KBM-7 (cell line): Measurements from ENCODE around the gene GAPDHS.

Source experiments
- DNase-seq: peaks from one replicate; pipeline ENCODE4 v3.0.0-alpha.2; 2015
- in situ Hi-C: fragments of 300-500 bp; cut with MboI; formaldehyde crosslinking; loops from 2 replicates; pipeline ENCODE4 v1.14.3; 2020; ENCODE audit warnings: low sequenced_read_pairs, low pct_unique_long_range_greater_than_20kb, mixed read lengths

GAPDHS gene

GRCh38 chr19:35565016-35565856 lies 32.0 kb downstream of the GAPDHS start:
- in situ Hi-C loops: no loop called here
- DNase-seq: no peak

GRCh38 chr19:35566738-35567137 lies 33.5 kb downstream of the GAPDHS start:
- no peak for DNase-seq
- in situ Hi-C loops: no loop called here

DNA sequence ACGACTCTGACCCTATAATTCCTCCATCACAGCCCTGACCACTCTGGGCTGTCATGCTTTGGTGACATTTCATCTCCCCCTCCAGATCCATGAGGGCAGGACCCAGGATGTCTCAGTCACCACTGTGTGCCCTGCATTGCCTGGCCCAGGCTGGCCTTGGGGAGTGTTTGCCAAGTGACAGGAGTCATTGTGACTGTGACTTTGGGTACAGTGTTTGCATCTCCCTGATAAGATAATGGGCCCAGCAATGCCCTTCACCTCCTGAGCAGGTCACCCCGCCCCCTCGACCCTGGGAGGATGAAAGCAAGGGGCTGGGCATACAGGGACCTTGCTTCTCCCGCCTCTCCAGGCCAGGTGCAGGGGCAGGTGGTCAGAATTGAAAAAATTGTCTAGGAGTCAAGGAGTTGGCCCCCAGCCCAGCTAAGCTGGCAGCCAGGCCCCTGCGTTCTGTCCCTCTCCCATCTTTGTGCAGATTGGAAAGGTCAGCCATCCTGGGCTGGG lies 36.1 kb downstream of the GAPDHS start:
- no peak for DNase-seq
- in situ Hi-C loops: no loop called here

- no peak for DNase-seq
- in situ Hi-C loops: no loop called here
These were observed 38.2 kb downstream of the GAPDHS start for GRCh38 chr19:35571406-35571965.

- in situ Hi-C loops: no loop called here
These were observed 44.7 kb downstream of the GAPDHS start for GRCh38 chr19:35577918-35578317.

GRCh38 chr19:35578707-35579106 lies 45.5 kb downstream of the GAPDHS start:
- no peak for DNase-seq
- in situ Hi-C loops: no loop called here

More at GRCh38 chr19:35577918-35578317, 44.7 kb downstream of the GAPDHS start:
- no peak for DNase-seq

DNA sequence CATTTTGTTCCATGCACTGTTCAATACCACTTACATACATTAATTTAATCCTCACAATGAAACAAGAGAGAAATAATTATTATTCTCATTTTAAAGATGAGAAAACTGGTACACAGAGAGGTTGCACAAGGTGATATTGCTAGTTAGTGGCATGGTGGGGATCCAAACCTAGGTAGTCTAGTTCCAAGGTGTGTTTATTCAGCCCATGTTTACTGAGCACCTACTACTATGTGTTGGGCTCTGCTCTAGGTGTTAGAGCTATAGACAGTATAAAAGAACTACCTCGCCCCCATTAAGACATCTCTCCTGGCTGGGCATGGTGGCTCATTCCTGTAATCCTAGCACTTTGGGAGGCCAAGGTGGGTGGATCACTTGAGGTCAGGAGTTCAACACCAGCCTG lies 49.5 kb downstream of the GAPDHS start:
- in situ Hi-C loops: no loop called here
- DNase-seq: no peak

- no peak for DNase-seq
- in situ Hi-C loops: no loop called here
These were observed 52.6 kb downstream of the GAPDHS start, which contains the start of gene PMIS2 for GRCh38 chr19:35585848-35586247. TSS of gene PMIS2 (plus strand) at chr19:35586173. CDS start at chr19:35586260, 87 bp downstream.

DNA sequence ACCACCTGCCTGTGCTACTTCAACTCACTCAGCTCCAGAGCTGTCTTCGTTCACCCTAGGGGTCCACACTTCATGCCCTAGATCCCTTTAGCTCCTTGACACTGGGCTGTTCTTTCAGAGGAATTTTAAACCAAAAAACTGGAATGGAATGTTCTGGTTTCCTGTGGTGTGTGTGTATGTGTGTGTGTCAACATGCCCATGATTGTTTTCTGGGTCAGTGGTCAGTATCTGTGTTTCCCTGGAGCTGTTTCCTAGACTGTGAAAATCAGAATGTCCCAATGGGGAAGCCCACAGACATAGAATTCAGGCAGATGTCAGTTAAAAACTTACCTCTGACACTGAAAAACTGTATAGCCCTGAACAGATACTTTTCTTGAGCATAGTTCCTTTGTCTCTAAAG lies 54.1 kb downstream of the GAPDHS start:
- in situ Hi-C loops: no loop called here
- DNase-seq: no peak

DNA sequence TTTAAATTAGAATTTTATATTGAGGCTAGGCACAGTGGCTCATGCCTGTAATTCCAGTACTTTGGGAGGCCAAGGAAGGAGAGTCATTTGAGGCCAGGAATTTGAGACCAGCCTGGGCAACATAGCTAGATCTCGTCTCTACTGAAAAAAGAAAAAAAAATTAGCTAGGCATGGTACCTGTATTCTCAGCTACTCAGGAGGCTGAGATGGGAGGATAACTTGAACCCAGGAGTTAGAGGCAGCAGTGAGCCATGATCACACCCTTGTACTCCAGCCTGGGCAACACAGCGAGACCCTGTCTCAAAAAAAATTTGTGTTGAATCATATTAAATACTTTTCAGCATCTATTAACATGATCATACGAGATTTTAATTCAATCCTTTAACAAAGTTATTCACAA lies 57.6 kb downstream of the GAPDHS start:
- in situ Hi-C loops: no loop called here
- DNase-seq: no peak

DNA sequence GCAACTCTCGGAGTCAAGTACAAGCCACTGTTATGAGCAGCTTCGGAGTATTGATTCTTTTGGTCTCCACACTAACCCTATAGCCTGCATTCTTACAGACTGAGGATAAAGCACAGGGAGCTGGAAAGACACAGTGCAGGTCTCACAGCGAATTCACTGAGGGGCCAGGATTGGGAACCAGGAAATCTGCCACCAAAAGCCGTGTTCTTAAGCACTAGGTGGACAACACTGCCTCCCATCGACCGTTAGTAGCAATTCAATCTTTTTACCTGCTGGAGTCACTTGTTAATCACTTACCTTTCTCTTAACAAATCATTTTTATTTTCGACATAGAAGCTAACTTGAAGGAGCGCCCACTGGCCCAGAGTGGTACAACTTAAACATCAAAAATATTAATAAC lies 59.0 kb downstream of the GAPDHS start:
- DNase-seq: peak; percentile 40
- in situ Hi-C loops: no loop called here
